ENCODE results near the gene FARP1.

GRCh38 chr13:98442391-98443230 is 299.7 kb downstream of the FARP1 start:
- TF ChIP-seq CTCF (conservative IDR thresholded peaks at IDR 0.05) (no peak), ZFX (IDR thresholded peaks at IDR 0.05) (no peak)

Data from C4-2B (cell line).